Measurements from ENCODE around the gene PPP6R3. TPM values are rescaled to one million over a fixed set of nuclear protein-coding genes. Genes with fewer than 3 reads are reported as not detected.

The PPP6R3 gene
- polyA plus RNA-seq, 1 of the 3 experiments (the other 2 are of a cell fraction), result 28.1 TPM

DNA sequence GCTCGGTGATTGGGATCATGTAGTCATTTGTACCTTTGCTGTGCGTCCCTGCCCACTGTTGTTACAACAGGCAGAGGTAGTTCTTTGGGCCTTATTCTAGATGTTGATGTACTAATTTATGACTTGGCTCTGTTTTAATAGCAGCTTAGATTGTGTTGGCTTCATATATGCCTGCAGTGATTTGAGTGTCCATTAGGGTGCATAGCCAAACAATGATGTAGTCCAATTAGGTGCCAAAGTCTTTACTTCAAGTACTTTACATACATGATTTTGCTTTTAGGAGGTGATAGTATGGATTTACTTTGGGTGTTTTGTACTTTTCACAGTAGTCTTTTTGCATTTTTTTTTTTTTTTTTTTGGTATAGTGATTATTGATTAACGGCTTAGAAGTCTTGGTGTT is 46.4 kb downstream of the PPP6R3 start:
- no peak overlapping the region for H3K4me3 ChIP-seq (ENCODE audit: low read depth in 2 of 2, low read length in 1 of 2)
- H3F3A ChIP-seq (replicated peaks; ENCODE audit: insufficient read depth), result peaks cover 29% of the 10 kb centered on the region
- ChIA-PET POLR2A (interaction anchor here (0.9 kb wide), 1 partner anchor 17 kb away, joined by 3 read pairs; no protein-coding TSS in a partner anchor), CTCF (interaction anchor here (1.3 kb wide), 1 partner anchor 9 kb away, joined by 3 read pairs; no protein-coding TSS in a partner anchor)
- H4K20me1 ChIP-seq (ENCODE audit: insufficient read depth), result peaks cover 99% of the 10 kb centered on the region
- TF ChIP-seq RAD21 (IDR thresholded peaks at IDR 0.05; ENCODE audit: low read length) (no peak), SIN3A (IDR thresholded peaks at IDR 0.05; ENCODE audit: borderline replicate concordance, low read depth, low read length) (no peak), CTCF (IDR thresholded peaks at IDR 0.05) (0 out of 2 replicates have a peak, but pooled peaks have one; percentile 9), TAF1 (IDR thresholded peaks at IDR 0.05; ENCODE audit: borderline replicate concordance, low read depth, low read length) (no peak)
- H3K9me3 ChIP-seq, result no peaks in the 10 kb centered on the region
- H2AFZ ChIP-seq (ENCODE audit: low read depth), result no peak overlapping the region
- no peak overlapping the region for H3K9ac ChIP-seq
- peaks cover 100% of the 10 kb centered on the region for H3K79me2 ChIP-seq (ENCODE audit: insufficient read depth)
- H3K4me1 ChIP-seq (ENCODE audit: control insufficient read depth in 1 of 2, insufficient read depth in 2 of 2, low read depth in 1 of 2, low read length in 1 of 2), result peaks cover 9 to 28% of the 10 kb centered on the region in 2 experiments
- no peak overlapping the region for H3K4me2 ChIP-seq
- DNase-seq, result no peak
- 97% methylated on average over 3 of the region's 3 CpGs for WGBS (ENCODE audit: low lambda C conversion rate)
- no peaks in the 10 kb centered on the region for H3K27me3 ChIP-seq (ENCODE audit: insufficient read depth)
- H3K27ac ChIP-seq (ENCODE audit: low read depth in 2 of 2, low read length in 1 of 2), result no peak overlapping the region
- H3K9me2 ChIP-seq, result no peaks in the 10 kb centered on the region
- no peaks in the 10 kb centered on the region for H3K36me3 ChIP-seq (replicated peaks in 1 of 2; ENCODE audit: control insufficient read depth in 1 of 2, insufficient read depth in 2 of 2, low read length in 1 of 2)

GRCh38 chr11:68508425-68508824 is 47.9 kb downstream of the PPP6R3 start:
- TF ChIP-seq CTCF (IDR thresholded peaks at IDR 0.05), result no peak
- TF ChIP-seq, protein P1, sequence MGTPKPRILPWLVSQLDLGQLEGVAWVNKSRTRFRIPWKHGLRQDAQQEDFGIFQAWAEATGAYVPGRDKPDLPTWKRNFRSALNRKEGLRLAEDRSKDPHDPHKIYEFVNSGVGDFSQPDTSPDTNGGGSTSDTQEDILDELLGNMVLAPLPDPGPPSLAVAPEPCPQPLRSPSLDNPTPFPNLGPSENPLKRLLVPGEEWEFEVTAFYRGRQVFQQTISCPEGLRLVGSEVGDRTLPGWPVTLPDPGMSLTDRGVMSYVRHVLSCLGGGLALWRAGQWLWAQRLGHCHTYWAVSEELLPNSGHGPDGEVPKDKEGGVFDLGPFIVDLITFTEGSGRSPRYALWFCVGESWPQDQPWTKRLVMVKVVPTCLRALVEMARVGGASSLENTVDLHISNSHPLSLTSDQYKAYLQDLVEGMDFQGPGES (IDR thresholded peaks at IDR 0.05; ENCODE audit: low read depth, low read length), result no peak
- no peak for TF ChIP-seq ELF1 (IDR thresholded peaks at IDR 0.05)
- no peak for TF ChIP-seq FOXJ3 (CRISPR knock-in tag; IDR thresholded peaks at IDR 0.05)
- Histone ChIP-seq H3K36me3 (replicated peaks in 1 of 2; ENCODE audit: control insufficient read depth in 1 of 2, insufficient read depth in 2 of 2, low read length in 1 of 2) (peaks cover 0 to 2% of the 10 kb centered on the region in 2 experiments), H3F3A (replicated peaks; ENCODE audit: insufficient read depth) (peaks cover 26% of the 10 kb centered on the region), H4K20me1 (ENCODE audit: insufficient read depth) (peaks cover 99% of the 10 kb centered on the region), H3K9ac (no peak overlapping the region), H3K9me2 (no peaks in the 10 kb centered on the region), H2AFZ (ENCODE audit: low read depth) (no peak overlapping the region), H3K4me1 (ENCODE audit: control insufficient read depth in 1 of 2, insufficient read depth in 2 of 2, low read depth in 1 of 2, low read length in 1 of 2) (peaks cover 10 to 28% of the 10 kb centered on the region in 2 experiments), H3K4me2 (peak overlapping the region; percentile 40; the same call in 1 of the 2 replicates), H3K4me3 (ENCODE audit: low read depth in 2 of 2, low read length in 1 of 2) (no peak overlapping the region), H3K79me2 (ENCODE audit: insufficient read depth) (peaks cover 100% of the 10 kb centered on the region), H3K27me3 (ENCODE audit: insufficient read depth) (no peaks in the 10 kb centered on the region), H3K9me3 (no peaks in the 10 kb centered on the region), H3K27ac (ENCODE audit: low read depth in 2 of 2, low read length in 1 of 2) (peak overlapping the region in 1 of 2 experiments; percentile 40; a peak in 2 of 4 replicates)
- ChIA-PET POLR2A (no interaction called here), CTCF (interaction anchor here (1.0 to 1.2 kb wide), 2 partner anchors 14 to 26 kb away, joined by 4 to 5 read pairs; no protein-coding TSS in a partner anchor)
- DNase-seq, result no peak
- 81% methylated on average over 2 of the region's 2 CpGs for WGBS (ENCODE audit: low lambda C conversion rate)

All from SK-N-SH (cell line).